Stomach (tissue), 9 donors: ENCODE data around the gene FREM3. TPM values are rescaled to one million over a fixed set of nuclear protein-coding genes. Genes with fewer than 3 reads are reported as not detected.
A peak's percentile ranks its signal among the peaks of the same experiment; 100 is the strongest.
"Not testable (repeated sequence)": the region's sequence is repeated elsewhere in the genome, so short reads cannot be mapped to it uniquely, and the experiment has no call there.

Experiments
- DNase-seq, 2 donors: peaks; one replicate each; pipeline versions ENCODE4 v3.0.0 to v3.0.0-alpha.2; 2013 to 2019
- H3K27ac ChIP-seq, 5 donors: fragments of 200-600 bp in 4 of 5; sonication (generic) in 4 of 5; one replicate each; pipeline ENCODE4 v1.5.1; 2013 to 2019; ENCODE audit warnings: mild to moderate bottlenecking in 1 of 5, moderate library complexity in 1 of 5
- H3K27me3 ChIP-seq, 3 donors: fragments of 200-600 bp; sonication (generic); one replicate each; pipeline ENCODE4 v1.5.1; 2017 to 2019; ENCODE audit warnings: mixed run types in 1 of 3
- H3K36me3 ChIP-seq, 4 donors: fragments of 200-600 bp; sonication (generic); 1 replicate in 3 of 4; 2 replicates in 1 of 4; pipeline ENCODE4 v1.5.1; 2016 to 2019
- H3K4me1 ChIP-seq, 4 donors: fragments of 200-600 bp; sonication (generic); one replicate each; pipeline ENCODE4 v1.5.1; 2016 to 2019
- H3K4me3 ChIP-seq, 4 donors: fragments of 200-600 bp; sonication (generic) in 3 of 4; one replicate each; pipeline ENCODE4 v1.5.1; 2016 to 2019; ENCODE audit warnings: mild to moderate bottlenecking in 1 of 4
- H3K9me3 ChIP-seq, 4 donors: fragments of 200-600 bp; sonication (generic); one replicate each; pipeline ENCODE4 v1.5.1; 2016 to 2019
- EP300 ChIP-seq: sonication (generic); formaldehyde crosslinking; IDR thresholded peaks from one replicate; pipeline ENCODE4 v1.6.1; 2017; ENCODE audit warnings: antibody characterized with exemption
- POLR2A ChIP-seq, 4 donors: fragments of 450-650 bp; IDR thresholded peaks; one replicate each; pipeline ENCODE4 v1.6.1; 2016; ENCODE audit warnings: antibody characterized with exemption in 4 of 4, control low read depth in 2 of 4, mild to moderate bottlenecking in 1 of 4, moderate library complexity in 1 of 4
- POLR2AphosphoS5 ChIP-seq, 3 donors: sonication (generic); formaldehyde crosslinking; IDR thresholded peaks; one replicate each; pipeline ENCODE4 v1.6.1; 2016; ENCODE audit warnings: antibody characterized with exemption in 3 of 3
- WGBS, 5 donors: extraction: QIAGEN DNeasy Blood & Tissue Kit in 3 of 5; methylation state at CpG; one replicate each; pipeline versions ENCODE4 v1.1.5 to v1.1.7; 2013 to 2018; 5-methylcytosine and 5-hydroxymethylcytosine counted together
- intact Hi-C: fragments of 100-400 bp; cut with DNase I; formaldehyde crosslinking; loops from one replicate; pipeline ENCODE4 v1.15.1; 2023; ENCODE audit warnings: low total_unique reads
- polyA plus RNA-seq, 3 donors: library from polyadenylated mRNA; stranded (reverse); fragments of 200-250 nt; gene quantifications; one replicate each; pipeline ENCODE4 v1.2.3, GENCODE V29; 2013
- total RNA-seq, 5 donors: library from RNA; depleted of rRNA; stranded (reverse); fragments of >200 nt; gene quantifications; one replicate each; pipeline versions ENCODE4 v1.1.0 to v1.2.3, GENCODE V29; 2014 to 2016
- TF ChIP-seq, protein P1 (sequence below), 7 experiments: fragments of 450-650 bp in 4 of 7; fragments of 200-600 bp in 3 of 7; sonication (generic) in 3 of 7; IDR thresholded peaks; one replicate each; pipeline ENCODE4 v1.5.1; 2016 to 2019; ENCODE audit warnings: antibody characterized with exemption in 7 of 7, control low read depth in 2 of 7, mild to moderate bottlenecking in 1 of 7
- donor health status: healthy with polysubstance abuse.
- donor health status: Bipolar disorder and iron deficiency.
- donor health status: healthy.

Gene FREM3
- total and polyA plus RNA-seq, 8 donors: 0.03 to 0.18 TPM; not detected in 6

DNA sequence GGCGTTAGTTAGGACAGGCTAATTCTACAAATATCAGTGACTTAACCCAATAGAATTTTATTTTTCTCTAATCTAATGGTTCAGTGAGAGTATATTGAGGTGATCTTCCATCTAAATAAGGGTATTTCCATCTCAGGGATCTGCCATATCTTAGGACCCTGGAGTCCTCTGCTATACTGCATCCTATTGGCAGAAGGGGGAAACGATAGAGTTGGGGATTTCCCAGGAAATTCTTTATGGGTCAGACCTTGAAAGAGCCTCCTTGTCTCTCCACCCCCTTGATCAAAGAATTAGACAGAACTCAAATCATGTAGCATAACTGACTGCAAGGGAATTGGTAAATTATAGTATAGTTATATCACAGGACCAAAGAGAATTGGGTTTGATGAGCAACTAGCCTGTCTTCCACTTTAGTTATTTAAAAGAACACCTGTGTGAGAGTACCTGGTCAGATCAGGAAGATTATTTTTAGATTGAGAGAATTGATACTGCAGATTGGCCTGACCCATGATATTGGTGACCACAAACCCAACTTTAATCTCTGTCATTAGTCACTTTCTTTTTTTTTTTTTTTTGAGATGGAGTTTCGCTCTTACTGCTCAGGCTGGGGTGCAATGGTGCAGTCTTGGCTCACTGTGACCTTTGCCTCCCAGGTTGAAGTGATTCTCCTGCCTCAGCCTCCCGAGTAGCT, 161.4 kb downstream of the FREM3 start:
- intact Hi-C loops: no loop called here
- DNase-seq: no peak
- 82 to 97% (median 87%) methylated on average over 4 of the region's 4 CpGs for WGBS, 5 donors
- TF ChIP-seq, protein P1, sequence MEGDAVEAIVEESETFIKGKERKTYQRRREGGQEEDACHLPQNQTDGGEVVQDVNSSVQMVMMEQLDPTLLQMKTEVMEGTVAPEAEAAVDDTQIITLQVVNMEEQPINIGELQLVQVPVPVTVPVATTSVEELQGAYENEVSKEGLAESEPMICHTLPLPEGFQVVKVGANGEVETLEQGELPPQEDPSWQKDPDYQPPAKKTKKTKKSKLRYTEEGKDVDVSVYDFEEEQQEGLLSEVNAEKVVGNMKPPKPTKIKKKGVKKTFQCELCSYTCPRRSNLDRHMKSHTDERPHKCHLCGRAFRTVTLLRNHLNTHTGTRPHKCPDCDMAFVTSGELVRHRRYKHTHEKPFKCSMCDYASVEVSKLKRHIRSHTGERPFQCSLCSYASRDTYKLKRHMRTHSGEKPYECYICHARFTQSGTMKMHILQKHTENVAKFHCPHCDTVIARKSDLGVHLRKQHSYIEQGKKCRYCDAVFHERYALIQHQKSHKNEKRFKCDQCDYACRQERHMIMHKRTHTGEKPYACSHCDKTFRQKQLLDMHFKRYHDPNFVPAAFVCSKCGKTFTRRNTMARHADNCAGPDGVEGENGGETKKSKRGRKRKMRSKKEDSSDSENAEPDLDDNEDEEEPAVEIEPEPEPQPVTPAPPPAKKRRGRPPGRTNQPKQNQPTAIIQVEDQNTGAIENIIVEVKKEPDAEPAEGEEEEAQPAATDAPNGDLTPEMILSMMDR (IDR thresholded peaks at IDR 0.05): no peak
- TF ChIP-seq POLR2AphosphoS5 (IDR thresholded peaks at IDR 0.05) (no peak), POLR2A (IDR thresholded peaks at IDR 0.05) (no peak), EP300 (no peak)
- Histone ChIP-seq H3K9me3 (no peaks in the 10 kb centered on the region), H3K36me3 (peaks cover 37 to 100% (median 99%) of the 10 kb centered on the region in 4 donors), H3K4me3 (no peak overlapping the region), H3K27me3 (no peaks in the 10 kb centered on the region), H3K27ac (no peak overlapping the region), H3K4me1 (no peaks in the 10 kb centered on the region)

GRCh38 chr4:143531788-143532491, 168.5 kb downstream of the FREM3 start:
- no peak overlapping the region for H3K27ac ChIP-seq
- no peaks in the 10 kb centered on the region for H3K9me3 ChIP-seq
- H3K4me1 ChIP-seq: peaks cover 0 to 18% (median 11%) of the 10 kb centered on the region in 4 donors
- H3K36me3 ChIP-seq: peaks cover 65 to 98% (median 97%) of the 10 kb centered on the region in 4 donors
- intact Hi-C loops: no loop called here
- DNase-seq: peak in 1 of 2 donors; percentile 10
- WGBS, 5 donors: 54 to 75% (median 70%) methylated on average over 2 of the region's 2 CpGs
- TF ChIP-seq POLR2A (IDR thresholded peaks at IDR 0.05) (no peak), EP300 (no peak), POLR2AphosphoS5 (IDR thresholded peaks at IDR 0.05) (no peak)
- no peaks in the 10 kb centered on the region for H3K27me3 ChIP-seq
- no peak overlapping the region for H3K4me3 ChIP-seq

GRCh38 chr4:143531380-143531779, 169.1 kb downstream of the FREM3 start:
- Histone ChIP-seq H3K27ac (no peak overlapping the region), H3K4me1 (peaks cover 0 to 18% (median 11%) of the 10 kb centered on the region in 4 donors), H3K27me3 (no peaks in the 10 kb centered on the region), H3K9me3 (no peaks in the 10 kb centered on the region), H3K4me3 (no peak overlapping the region), H3K36me3 (peaks cover 63 to 98% (median 97%) of the 10 kb centered on the region in 4 donors)
- no peak for TF ChIP-seq POLR2AphosphoS5 (IDR thresholded peaks at IDR 0.05)
- TF ChIP-seq, protein P1 (IDR thresholded peaks at IDR 0.05): no peak
- no peak for TF ChIP-seq EP300
- no peak for TF ChIP-seq POLR2A (IDR thresholded peaks at IDR 0.05)
- intact Hi-C loops: no loop called here
- WGBS, 5 donors: 39 to 56% (median 44%) methylated on average over 1 of the region's 1 CpG
- peak in 1 of 2 donors; percentile 18 for DNase-seq

DNA sequence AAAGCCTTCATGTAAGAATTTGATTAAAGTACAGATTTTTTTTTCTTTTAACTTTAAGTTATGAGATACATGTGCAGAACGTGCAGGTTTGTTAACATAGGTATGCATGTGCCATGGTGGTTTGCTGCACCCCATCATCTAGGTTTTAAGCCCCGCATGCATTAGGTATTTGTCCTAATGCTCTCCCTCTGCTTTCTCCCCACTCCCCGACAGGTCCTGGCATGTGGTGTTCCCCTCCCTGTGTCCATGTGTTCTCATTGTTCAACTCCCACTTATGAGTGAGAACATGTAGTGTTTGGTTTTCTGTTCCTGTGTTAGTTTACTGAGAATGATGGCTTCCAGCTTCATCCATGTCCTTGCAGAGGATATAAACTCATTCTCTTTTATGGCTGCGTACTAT, 172.4 kb downstream of the FREM3 start:
- H3K4me1 ChIP-seq: peaks cover 0 to 25% (median 15%) of the 10 kb centered on the region in 4 donors
- H3K9me3 ChIP-seq, H3K27me3 ChIP-seq, DNase-seq, intact Hi-C loops, H3K27ac ChIP-seq, H3K4me3 ChIP-seq: not testable (repeated sequence)
- WGBS, 5 donors: 85 to 99% (median 92%) methylated on average over 4 of the region's 4 CpGs
- peaks cover 40 to 100% (median 95%) of the 10 kb centered on the region in 4 donors for H3K36me3 ChIP-seq

Other genes starting within 250 kb of the FREM3 start
- gene SMARCA5, start 187.0 kb downstream of the FREM3 start, total RNA-seq: 10 to 100 TPM; 15.2 to 78.0 (median 23.8) TPM
- gene SMARCA5, start 187.0 kb downstream of the FREM3 start, polyA plus RNA-seq: 10 to 100 TPM; 10.3 to 13.3 (median 11.6) TPM
- 1 to 10 TPM in 1 of 5 donors, not detected in 4; 1.8 TPM for gene GYPE, start 204.9 kb upstream of the FREM3 start, total RNA-seq
- gene GYPE, start 204.9 kb upstream of the FREM3 start, polyA plus RNA-seq: under 1 TPM; 0.53 to 1.00 (median 0.92) TPM